ENCODE measurements around the gene CCDC171.

GRCh38 chr9:15942831-15943424, 390.1 kb downstream of the CCDC171 start:
- no peak for TF ChIP-seq POLR2A (IDR thresholded peaks at IDR 0.05)
- no peak for TF ChIP-seq CTCF (IDR thresholded peaks at IDR 0.05)
- no peak for TF ChIP-seq POLR2AphosphoS5 (IDR thresholded peaks at IDR 0.05; ENCODE audit: insufficient read depth in 1 of 2, low read depth in 1 of 2)
